ENCODE measurements around the gene NLE1. TPM values are rescaled to one million over a fixed set of nuclear protein-coding genes. Genes with fewer than 3 reads are reported as not detected.
A peak's percentile ranks its signal among the peaks of the same experiment; 100 is the strongest.

Gene NLE1
- total RNA-seq, 1 experiment from 2014 or later: 35.5 TPM

DNA sequence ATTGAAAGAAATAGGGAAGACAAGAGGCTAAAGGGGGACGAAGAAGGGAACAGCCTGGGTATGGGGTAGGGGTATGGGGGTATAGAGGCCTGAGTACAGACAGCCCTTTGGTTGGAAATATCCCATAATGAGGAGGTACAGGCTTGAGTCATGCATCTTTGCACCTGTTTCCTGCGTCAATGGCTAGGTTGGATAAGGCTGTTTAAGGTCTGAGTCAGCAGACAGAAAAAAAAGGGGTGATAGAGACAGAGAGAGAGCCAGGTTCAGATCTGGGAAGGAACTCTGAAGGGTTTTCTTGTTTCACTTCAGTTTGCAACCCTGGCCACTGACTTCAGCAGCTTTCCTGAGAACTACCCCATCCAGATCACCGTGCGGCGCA, 12.1 kb downstream of the NLE1 start:
- ChIA-PET POLR2A (no interaction called here), CTCF (no interaction called here)
- H3K27me3 ChIP-seq (ENCODE audit: control insufficient read depth, insufficient read depth, low read length): no peaks in the 10 kb centered on the region
- peaks cover 8% of the 10 kb centered on the region for H3K36me3 ChIP-seq (ENCODE audit: control insufficient read depth, insufficient read depth, low read length)
- intact Hi-C loops (cut with micrococcal nuclease; ENCODE audit: unreplicated experiment): no loop called here
- H3K4me3 ChIP-seq (ENCODE audit: low read depth in 2 of 2, low read length in 2 of 2): no peak overlapping the region
- BruUV-seq (replicated peaks): no TSS peak
- TF ChIP-seq POLR2AphosphoS5 (IDR thresholded peaks at IDR 0.05; ENCODE audit: low read depth, low read length) (0 out of 2 replicates have a peak, but pooled peaks have one; percentile 66), SIN3A (IDR thresholded peaks at IDR 0.05; ENCODE audit: borderline replicate concordance, insufficient read depth, low read depth, low read length) (no peak)
- in situ Hi-C loops (cut with HindIII; ENCODE audit: low pct_unique_long_range_greater_than_20kb, low sequenced_read_pairs): no loop called here
- no peaks in the 10 kb centered on the region for H3K9me3 ChIP-seq (ENCODE audit: control insufficient read depth, insufficient read depth, low read depth, low read length)
- ATAC-seq: 0 out of 2 replicates have a peak, but pooled peaks have one; percentile 8
- no peaks in the 10 kb centered on the region for H3K4me1 ChIP-seq (ENCODE audit: control insufficient read depth, insufficient read depth, low read length)
- DNase-seq (ENCODE audit: low read depth, low spot score): no peak
- H3K27ac ChIP-seq (ENCODE audit: low read length): no peak overlapping the region

DNA sequence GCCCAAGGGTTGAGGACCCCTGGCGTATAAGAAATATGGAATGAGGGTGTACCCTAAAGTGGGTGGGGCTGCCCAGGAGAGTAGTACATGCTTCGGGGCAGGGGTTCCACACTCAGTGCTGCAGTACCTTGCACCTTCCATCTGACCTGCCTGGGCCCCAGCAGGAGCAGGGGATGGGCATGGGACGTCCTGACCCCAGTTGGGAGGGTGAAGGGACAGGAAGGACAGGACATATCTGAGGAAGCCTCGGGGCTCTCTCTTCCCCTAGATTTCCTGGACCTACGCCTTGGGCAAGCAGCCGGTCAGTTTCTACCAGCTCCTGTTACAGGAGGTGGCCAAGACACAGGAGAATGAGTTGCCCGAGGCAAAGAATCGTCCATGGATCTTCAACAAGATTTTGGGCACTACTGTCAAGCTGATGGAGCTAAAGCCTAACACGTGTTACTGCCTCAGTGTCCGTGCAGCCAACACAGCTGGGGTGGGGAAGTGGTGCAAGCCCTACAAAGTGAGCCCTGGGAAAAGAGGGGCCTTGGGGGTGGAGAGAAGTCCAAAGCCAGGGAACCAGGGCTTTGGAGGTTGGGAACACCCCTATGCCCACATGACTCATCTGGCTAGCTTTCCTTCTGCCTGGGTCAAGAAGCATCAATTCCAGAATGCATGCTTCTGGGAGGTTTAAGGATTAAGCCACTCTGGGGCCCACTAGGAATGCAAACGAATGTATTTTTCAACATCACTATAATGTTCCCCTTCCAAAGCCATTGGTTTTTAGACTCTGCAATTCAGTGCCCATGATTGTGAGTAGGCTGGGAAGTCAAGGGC, 12.7 kb downstream of the NLE1 start:
- TF ChIP-seq, protein P1, sequence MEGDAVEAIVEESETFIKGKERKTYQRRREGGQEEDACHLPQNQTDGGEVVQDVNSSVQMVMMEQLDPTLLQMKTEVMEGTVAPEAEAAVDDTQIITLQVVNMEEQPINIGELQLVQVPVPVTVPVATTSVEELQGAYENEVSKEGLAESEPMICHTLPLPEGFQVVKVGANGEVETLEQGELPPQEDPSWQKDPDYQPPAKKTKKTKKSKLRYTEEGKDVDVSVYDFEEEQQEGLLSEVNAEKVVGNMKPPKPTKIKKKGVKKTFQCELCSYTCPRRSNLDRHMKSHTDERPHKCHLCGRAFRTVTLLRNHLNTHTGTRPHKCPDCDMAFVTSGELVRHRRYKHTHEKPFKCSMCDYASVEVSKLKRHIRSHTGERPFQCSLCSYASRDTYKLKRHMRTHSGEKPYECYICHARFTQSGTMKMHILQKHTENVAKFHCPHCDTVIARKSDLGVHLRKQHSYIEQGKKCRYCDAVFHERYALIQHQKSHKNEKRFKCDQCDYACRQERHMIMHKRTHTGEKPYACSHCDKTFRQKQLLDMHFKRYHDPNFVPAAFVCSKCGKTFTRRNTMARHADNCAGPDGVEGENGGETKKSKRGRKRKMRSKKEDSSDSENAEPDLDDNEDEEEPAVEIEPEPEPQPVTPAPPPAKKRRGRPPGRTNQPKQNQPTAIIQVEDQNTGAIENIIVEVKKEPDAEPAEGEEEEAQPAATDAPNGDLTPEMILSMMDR (IDR thresholded peaks at IDR 0.05): no peak
- TF ChIP-seq, protein P2, sequence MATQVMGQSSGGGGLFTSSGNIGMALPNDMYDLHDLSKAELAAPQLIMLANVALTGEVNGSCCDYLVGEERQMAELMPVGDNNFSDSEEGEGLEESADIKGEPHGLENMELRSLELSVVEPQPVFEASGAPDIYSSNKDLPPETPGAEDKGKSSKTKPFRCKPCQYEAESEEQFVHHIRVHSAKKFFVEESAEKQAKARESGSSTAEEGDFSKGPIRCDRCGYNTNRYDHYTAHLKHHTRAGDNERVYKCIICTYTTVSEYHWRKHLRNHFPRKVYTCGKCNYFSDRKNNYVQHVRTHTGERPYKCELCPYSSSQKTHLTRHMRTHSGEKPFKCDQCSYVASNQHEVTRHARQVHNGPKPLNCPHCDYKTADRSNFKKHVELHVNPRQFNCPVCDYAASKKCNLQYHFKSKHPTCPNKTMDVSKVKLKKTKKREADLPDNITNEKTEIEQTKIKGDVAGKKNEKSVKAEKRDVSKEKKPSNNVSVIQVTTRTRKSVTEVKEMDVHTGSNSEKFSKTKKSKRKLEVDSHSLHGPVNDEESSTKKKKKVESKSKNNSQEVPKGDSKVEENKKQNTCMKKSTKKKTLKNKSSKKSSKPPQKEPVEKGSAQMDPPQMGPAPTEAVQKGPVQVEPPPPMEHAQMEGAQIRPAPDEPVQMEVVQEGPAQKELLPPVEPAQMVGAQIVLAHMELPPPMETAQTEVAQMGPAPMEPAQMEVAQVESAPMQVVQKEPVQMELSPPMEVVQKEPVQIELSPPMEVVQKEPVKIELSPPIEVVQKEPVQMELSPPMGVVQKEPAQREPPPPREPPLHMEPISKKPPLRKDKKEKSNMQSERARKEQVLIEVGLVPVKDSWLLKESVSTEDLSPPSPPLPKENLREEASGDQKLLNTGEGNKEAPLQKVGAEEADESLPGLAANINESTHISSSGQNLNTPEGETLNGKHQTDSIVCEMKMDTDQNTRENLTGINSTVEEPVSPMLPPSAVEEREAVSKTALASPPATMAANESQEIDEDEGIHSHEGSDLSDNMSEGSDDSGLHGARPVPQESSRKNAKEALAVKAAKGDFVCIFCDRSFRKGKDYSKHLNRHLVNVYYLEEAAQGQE (IDR thresholded peaks at IDR 0.05; ENCODE audit: insufficient read depth in 1 of 2, low read depth in 2 of 2, low read length in 1 of 2): no peak
- TF ChIP-seq SIN3A (IDR thresholded peaks at IDR 0.05; ENCODE audit: borderline replicate concordance, insufficient read depth, low read depth, low read length) (no peak), POLR2AphosphoS5 (IDR thresholded peaks at IDR 0.05; ENCODE audit: low read depth, low read length) (no peak; the same call in 1 of the 2 replicates), TCF7L2 (IDR thresholded peaks at IDR 0.05; ENCODE audit: low read depth, low read length) (no peak)
- Histone ChIP-seq H3K4me3 (ENCODE audit: low read depth in 2 of 2, low read length in 2 of 2) (no peak overlapping the region), H3K9me3 (ENCODE audit: control insufficient read depth, insufficient read depth, low read depth, low read length) (no peaks in the 10 kb centered on the region), H3K36me3 (ENCODE audit: control insufficient read depth, insufficient read depth, low read length) (peaks cover 8% of the 10 kb centered on the region), H3K27ac (ENCODE audit: low read length) (no peak overlapping the region), H3K4me1 (ENCODE audit: control insufficient read depth, insufficient read depth, low read length) (no peaks in the 10 kb centered on the region), H3K27me3 (ENCODE audit: control insufficient read depth, insufficient read depth, low read length) (no peaks in the 10 kb centered on the region)
- POLR2A ChIA-PET: no interaction called here
- ATAC-seq: peak; percentile 20; the same call in 1 of the 2 replicates
- BruUV-seq (replicated peaks): TSS peak; percentile 43
- no peak for DNase-seq (ENCODE audit: low read depth, low spot score)
- CTCF ChIA-PET: no interaction called here
- in situ Hi-C loops (cut with HindIII; ENCODE audit: low pct_unique_long_range_greater_than_20kb, low sequenced_read_pairs): no loop called here
- intact Hi-C loops (cut with micrococcal nuclease; ENCODE audit: unreplicated experiment): no loop called here
